SU-DHL-6 (cell line): ENCODE data around the gene GALNT9.

Source experiments
- H2AFZ ChIP-seq: fragments of 200-600 bp; sonication (generic); 2 replicates; pipeline ENCODE4 v1.6.1; 2014; ENCODE audit warnings: low read depth, mild to moderate bottlenecking, moderate library complexity, mixed read lengths, antibody characterized with exemption, low read length; ENCODE audit not compliant: severe bottlenecking
- H3F3A ChIP-seq: fragments of 200-600 bp; shearing (Covaris generic); 2 replicates; pipeline ENCODE4 v1.6.0; 2016; ENCODE audit warnings: antibody characterized with exemption, mild to moderate bottlenecking; ENCODE audit not compliant: insufficient read depth
- H3K27ac ChIP-seq: fragments of 200-600 bp; sonication (generic); 2 replicates; pipeline ENCODE4 v1.5.1; 2016; ENCODE audit warnings: low read depth, mild to moderate bottlenecking, low read length, moderate library complexity, mixed read lengths
- H3K27me3 ChIP-seq: fragments of 200-600 bp; sonication (generic), shearing (Covaris generic); 2 replicates; pipeline ENCODE4 v1.6.0; 2014; ENCODE audit warnings: mild to moderate bottlenecking, low read length
- H3K36me3 ChIP-seq: fragments of 200-600 bp; sonication (generic); 2 replicates; pipeline ENCODE4 v1.6.1; 2014; ENCODE audit warnings: mild to moderate bottlenecking, low read length, mixed read lengths
- H3K4me2 ChIP-seq: fragments of 300-600, 200-600 bp; shearing (Covaris generic), sonication (generic); 2 replicates; pipeline ENCODE4 v1.6.0; 2014; ENCODE audit warnings: low read length, low read depth, mild to moderate bottlenecking; ENCODE audit not compliant: poor library complexity, severe bottlenecking
- H3K4me3 ChIP-seq: fragments of 200-600 bp; sonication (generic); 2 replicates; pipeline ENCODE4 v1.5.1; 2014; ENCODE audit warnings: antibody characterized with exemption, low read length, mild to moderate bottlenecking, mixed read lengths; ENCODE audit not compliant: insufficient read depth, poor library complexity, severe bottlenecking
- H3K79me2 ChIP-seq: fragments of 200-600 bp; sonication (generic); 2 replicates; pipeline ENCODE4 v1.6.1; 2014; ENCODE audit warnings: mild to moderate bottlenecking, low read length, moderate library complexity; ENCODE audit not compliant: insufficient read depth
- H3K9ac ChIP-seq: fragments of 200-600 bp; sonication (generic); 2 replicates; pipeline ENCODE4 v1.7.0; 2014; ENCODE audit warnings: mild to moderate bottlenecking, low read length
- H3K9me2 ChIP-seq: fragments of 200-600 bp; sonication (generic); replicated peaks from 2 replicates; pipeline ENCODE4 v1.6.1; 2014; ENCODE audit warnings: low read length; ENCODE audit not compliant: insufficient read depth
- H3K9me3 ChIP-seq: fragments of 200-600 bp; sonication (generic); 2 replicates; pipeline ENCODE4 v1.6.1; 2014; ENCODE audit warnings: low read length, mixed read lengths; ENCODE audit not compliant: insufficient read depth
- H4K20me1 ChIP-seq: fragments of 200-600 bp; sonication (generic); 2 replicates; pipeline ENCODE4 v1.6.1; 2014; ENCODE audit warnings: low read depth, mild to moderate bottlenecking, antibody characterized with exemption, low read length, moderate library complexity, mixed read lengths
- CTCF ChIP-seq: fragments of 200-600 bp; sonication (generic); IDR thresholded peaks from one replicate; pipeline ENCODE4 v1.5.1; 2017; ENCODE audit warnings: antibody characterized with exemption, mild to moderate bottlenecking, low read length, moderate library complexity; ENCODE audit not compliant: insufficient read depth, poor library complexity, severe bottlenecking
- EZH2phosphoT487 ChIP-seq: fragments of 200-600 bp; sonication (generic), shearing (Covaris generic); conservative IDR thresholded peaks from 2 replicates; pipeline ENCODE4 v1.6.1; 2018; ENCODE audit warnings: mild to moderate bottlenecking, antibody characterized with exemption, low read length, moderate library complexity, mixed read lengths

The GALNT9 gene

GRCh38 chr12:132215299-132215989, 113.9 kb downstream of the GALNT9 start:
- no peak overlapping the region for H3K4me2 ChIP-seq
- H3K79me2 ChIP-seq = no peaks in the 10 kb centered on the region
- H3K27ac ChIP-seq = no peak overlapping the region
- no peak overlapping the region for H3K4me3 ChIP-seq
- H3F3A ChIP-seq = no peaks in the 10 kb centered on the region
- no peak for TF ChIP-seq CTCF
- TF ChIP-seq EZH2phosphoT487 = no peak
- H3K9ac ChIP-seq = no peak overlapping the region
- H2AFZ ChIP-seq = no peak overlapping the region
- H4K20me1 ChIP-seq = no peaks in the 10 kb centered on the region
- no peaks in the 10 kb centered on the region for H3K9me2 ChIP-seq
- no peaks in the 10 kb centered on the region for H3K27me3 ChIP-seq
- H3K9me3 ChIP-seq = no peaks in the 10 kb centered on the region
- H3K36me3 ChIP-seq = no peaks in the 10 kb centered on the region

- TF ChIP-seq EZH2phosphoT487 = no peak
These were observed 114.5 kb downstream of the GALNT9 start for GRCh38 chr12:132214891-132215290.

GRCh38 chr12:132214161-132214476, 115.3 kb downstream of the GALNT9 start:
- H3K27me3 ChIP-seq = no peaks in the 10 kb centered on the region

More at GRCh38 chr12:132214891-132215290, 114.5 kb downstream of the GALNT9 start:
- Histone ChIP-seq H2AFZ (no peak overlapping the region), H3K79me2 (no peaks in the 10 kb centered on the region), H3K4me2 (no peak overlapping the region), H3F3A (no peaks in the 10 kb centered on the region), H3K4me3 (no peak overlapping the region), H3K36me3 (no peaks in the 10 kb centered on the region), H3K27me3 (no peaks in the 10 kb centered on the region), H3K9ac (no peak overlapping the region), H3K27ac (no peak overlapping the region), H3K9me2 (no peaks in the 10 kb centered on the region), H4K20me1 (no peaks in the 10 kb centered on the region), H3K9me3 (no peaks in the 10 kb centered on the region)

More at GRCh38 chr12:132214161-132214476, 115.3 kb downstream of the GALNT9 start:
- H3K4me2 ChIP-seq = no peak overlapping the region
- TF ChIP-seq CTCF (no peak), EZH2phosphoT487 (no peak)
- H2AFZ ChIP-seq = no peak overlapping the region
- H3K9me3 ChIP-seq = no peaks in the 10 kb centered on the region
- H3K27ac ChIP-seq = no peak overlapping the region
- H4K20me1 ChIP-seq = no peaks in the 10 kb centered on the region
- H3K79me2 ChIP-seq = no peaks in the 10 kb centered on the region
- no peaks in the 10 kb centered on the region for H3K9me2 ChIP-seq
- H3K4me3 ChIP-seq = no peak overlapping the region
- H3F3A ChIP-seq = no peaks in the 10 kb centered on the region
- H3K9ac ChIP-seq = no peak overlapping the region
- H3K36me3 ChIP-seq = no peaks in the 10 kb centered on the region
